Lower leg skin (tissue), 3 donors: Measurements from ENCODE around the gene CDH23.

Experiments used
- POLR2A ChIP-seq, 2 donors: fragments of 450-650 bp; IDR thresholded peaks; one replicate each; pipeline ENCODE4 v1.6.1; 2016 to 2017; ENCODE audit warnings: antibody characterized with exemption in 2 of 2, mild to moderate bottlenecking in 1 of 2, moderate library complexity in 1 of 2
- TF ChIP-seq, protein P1 (sequence below), 3 donors: fragments of 450-650 bp; IDR thresholded peaks; one replicate each; pipeline ENCODE4 v1.5.1; 2016; ENCODE audit warnings: antibody characterized with exemption in 3 of 3, mild to moderate bottlenecking in 3 of 3, moderate library complexity in 2 of 3

DNA sequence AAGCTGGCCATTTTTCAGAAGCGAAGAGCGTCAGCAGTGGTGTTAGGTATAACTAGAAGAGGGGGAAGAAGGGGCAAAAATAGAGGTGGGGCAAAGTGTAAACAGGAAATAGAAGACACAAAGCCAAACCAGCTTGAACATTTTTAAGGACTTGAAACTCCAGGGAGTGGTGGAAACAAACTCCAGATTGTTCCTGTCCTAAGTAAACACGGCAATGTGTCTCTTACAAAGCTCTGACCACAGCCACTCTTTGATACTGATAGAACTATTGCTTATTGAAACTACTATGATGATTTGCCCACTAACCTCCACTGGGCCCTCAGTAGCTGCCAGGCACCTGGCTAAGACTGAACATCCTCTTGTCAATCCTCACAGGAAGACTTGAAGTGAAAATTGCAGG, 20.8 kb upstream of the CDH23 start:
- TF ChIP-seq, protein P1, sequence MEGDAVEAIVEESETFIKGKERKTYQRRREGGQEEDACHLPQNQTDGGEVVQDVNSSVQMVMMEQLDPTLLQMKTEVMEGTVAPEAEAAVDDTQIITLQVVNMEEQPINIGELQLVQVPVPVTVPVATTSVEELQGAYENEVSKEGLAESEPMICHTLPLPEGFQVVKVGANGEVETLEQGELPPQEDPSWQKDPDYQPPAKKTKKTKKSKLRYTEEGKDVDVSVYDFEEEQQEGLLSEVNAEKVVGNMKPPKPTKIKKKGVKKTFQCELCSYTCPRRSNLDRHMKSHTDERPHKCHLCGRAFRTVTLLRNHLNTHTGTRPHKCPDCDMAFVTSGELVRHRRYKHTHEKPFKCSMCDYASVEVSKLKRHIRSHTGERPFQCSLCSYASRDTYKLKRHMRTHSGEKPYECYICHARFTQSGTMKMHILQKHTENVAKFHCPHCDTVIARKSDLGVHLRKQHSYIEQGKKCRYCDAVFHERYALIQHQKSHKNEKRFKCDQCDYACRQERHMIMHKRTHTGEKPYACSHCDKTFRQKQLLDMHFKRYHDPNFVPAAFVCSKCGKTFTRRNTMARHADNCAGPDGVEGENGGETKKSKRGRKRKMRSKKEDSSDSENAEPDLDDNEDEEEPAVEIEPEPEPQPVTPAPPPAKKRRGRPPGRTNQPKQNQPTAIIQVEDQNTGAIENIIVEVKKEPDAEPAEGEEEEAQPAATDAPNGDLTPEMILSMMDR (IDR thresholded peaks at IDR 0.05) = no peak
- TF ChIP-seq POLR2A (IDR thresholded peaks at IDR 0.05) = no peak
